WI38 (cell line): ENCODE measurements around the gene LYRM4.

ENCODE experiments used
- H3K4me3 ChIP-seq: 2 replicates; pipeline ENCODE4 v1.5.1; 2011; ENCODE audit warnings: low read depth, mild to moderate bottlenecking, control low read depth, low read length
- TF ChIP-seq, protein P1 (sequence below): IDR thresholded peaks from 2 replicates; pipeline ENCODE4 v1.5.1; 2012; ENCODE audit warnings: low read depth, mild to moderate bottlenecking, control low read depth, low read length

Gene LYRM4

DNA sequence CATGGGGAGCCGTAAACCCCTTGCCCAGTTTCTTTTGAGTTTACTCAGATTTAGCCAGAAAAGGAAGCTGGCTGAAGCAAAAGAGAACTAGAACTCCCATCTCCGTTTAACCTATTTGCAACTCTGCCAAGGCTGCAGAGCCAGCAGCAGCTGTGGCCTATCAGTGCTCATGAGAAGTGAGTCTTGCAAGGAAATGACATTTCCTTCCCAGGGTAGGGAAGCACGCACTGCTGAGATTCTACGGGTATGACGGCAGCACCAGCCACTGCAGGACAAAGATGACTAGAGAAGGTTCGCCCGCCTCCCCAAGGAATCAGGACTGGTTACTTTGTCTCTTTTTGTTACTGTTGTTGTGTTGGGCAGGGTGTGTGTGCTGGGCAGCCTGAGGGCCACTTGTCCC, 128.0 kb downstream of the LYRM4 start:
- TF ChIP-seq, protein P1, sequence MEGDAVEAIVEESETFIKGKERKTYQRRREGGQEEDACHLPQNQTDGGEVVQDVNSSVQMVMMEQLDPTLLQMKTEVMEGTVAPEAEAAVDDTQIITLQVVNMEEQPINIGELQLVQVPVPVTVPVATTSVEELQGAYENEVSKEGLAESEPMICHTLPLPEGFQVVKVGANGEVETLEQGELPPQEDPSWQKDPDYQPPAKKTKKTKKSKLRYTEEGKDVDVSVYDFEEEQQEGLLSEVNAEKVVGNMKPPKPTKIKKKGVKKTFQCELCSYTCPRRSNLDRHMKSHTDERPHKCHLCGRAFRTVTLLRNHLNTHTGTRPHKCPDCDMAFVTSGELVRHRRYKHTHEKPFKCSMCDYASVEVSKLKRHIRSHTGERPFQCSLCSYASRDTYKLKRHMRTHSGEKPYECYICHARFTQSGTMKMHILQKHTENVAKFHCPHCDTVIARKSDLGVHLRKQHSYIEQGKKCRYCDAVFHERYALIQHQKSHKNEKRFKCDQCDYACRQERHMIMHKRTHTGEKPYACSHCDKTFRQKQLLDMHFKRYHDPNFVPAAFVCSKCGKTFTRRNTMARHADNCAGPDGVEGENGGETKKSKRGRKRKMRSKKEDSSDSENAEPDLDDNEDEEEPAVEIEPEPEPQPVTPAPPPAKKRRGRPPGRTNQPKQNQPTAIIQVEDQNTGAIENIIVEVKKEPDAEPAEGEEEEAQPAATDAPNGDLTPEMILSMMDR: no peak
- peak overlapping the region; percentile 55 for H3K4me3 ChIP-seq

- TF ChIP-seq, protein P1: no peak
Measured at GRCh38 chr6:5130135-5130866, 130.4 kb downstream of the LYRM4 start.

GRCh38 chr6:5128351-5128750, 132.4 kb downstream of the LYRM4 start:
- TF ChIP-seq, protein P1: no peak
- no peak overlapping the region for H3K4me3 ChIP-seq

More at GRCh38 chr6:5130135-5130866, 130.4 kb downstream of the LYRM4 start:
- H3K4me3 ChIP-seq: no peak overlapping the region

GRCh38 chr6:5127106-5127687, 133.6 kb downstream of the LYRM4 start:
- H3K4me3 ChIP-seq: no peak overlapping the region
- TF ChIP-seq, protein P1: no peak

DNA sequence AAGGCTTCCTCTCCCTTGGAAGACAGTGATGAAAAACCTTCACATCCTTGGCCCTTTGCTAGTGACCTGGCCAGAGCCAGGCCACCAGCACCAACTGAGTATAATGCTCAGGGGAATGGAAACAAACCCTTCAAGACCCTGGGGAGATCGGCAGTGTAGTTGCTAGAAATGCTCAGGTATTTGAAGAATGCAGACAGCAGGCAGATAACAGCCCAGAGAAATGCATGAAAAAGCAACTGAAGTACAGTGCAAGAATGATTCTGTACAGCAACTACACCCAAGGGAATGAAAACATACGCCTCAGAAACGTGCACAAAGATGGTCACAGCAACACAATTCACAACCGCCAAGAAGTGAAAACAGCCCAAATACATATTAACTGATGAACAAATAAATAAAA, 134.5 kb downstream of the LYRM4 start:
- no peak overlapping the region for H3K4me3 ChIP-seq
- TF ChIP-seq, protein P1: no peak

DNA sequence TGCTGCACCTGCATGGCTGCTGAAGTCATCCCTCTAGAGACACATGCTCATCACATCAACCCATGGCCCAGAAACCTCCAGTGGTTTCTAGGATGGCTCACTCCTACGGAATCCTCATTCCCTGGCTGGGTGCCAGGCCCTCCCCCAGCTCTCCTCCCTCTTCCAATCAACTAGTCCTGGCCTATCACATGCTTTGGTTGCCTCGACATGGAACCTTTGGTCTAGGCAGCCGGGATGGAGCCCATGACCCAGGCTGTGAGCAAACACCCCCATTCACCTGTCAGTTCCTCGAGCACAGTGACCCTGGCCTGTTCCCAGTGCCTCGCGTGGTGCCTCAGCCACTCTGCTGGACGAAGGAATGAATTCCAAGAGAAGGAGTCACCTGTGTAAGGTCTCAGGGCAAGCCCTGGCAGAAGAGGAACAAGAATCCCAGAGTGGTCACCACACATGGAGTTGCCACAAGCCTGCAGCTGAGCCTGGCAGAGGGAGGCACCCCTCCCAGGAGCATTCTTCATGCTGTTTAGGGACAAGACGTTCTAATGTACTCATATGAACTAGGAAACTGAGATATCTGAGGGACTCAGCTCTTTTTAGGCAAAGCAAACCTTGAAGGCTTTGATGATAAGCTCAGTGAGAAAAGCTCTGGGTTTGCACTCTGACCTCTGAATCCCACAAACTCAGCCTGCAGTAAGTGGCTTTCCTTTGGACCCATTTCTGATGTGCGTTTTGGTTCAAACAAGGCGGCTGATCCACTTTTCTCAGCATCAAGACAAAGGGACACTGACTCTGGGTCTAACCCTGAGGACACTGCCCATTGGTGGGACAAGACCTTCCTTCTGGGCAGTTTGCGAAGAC, 135.4 kb downstream of the LYRM4 start:
- H3K4me3 ChIP-seq: no peak overlapping the region
- TF ChIP-seq, protein P1: no peak
